ENCODE results near the gene ACTL10. TPM values are rescaled to one million over a fixed set of nuclear protein-coding genes. Genes with fewer than 3 reads are reported as not detected.

Gene ACTL10
- total and polyA plus RNA-seq, 2 of the 4 experiments (the other 2 are of a cell fraction), result 0.18 to 0.43 TPM

DNA sequence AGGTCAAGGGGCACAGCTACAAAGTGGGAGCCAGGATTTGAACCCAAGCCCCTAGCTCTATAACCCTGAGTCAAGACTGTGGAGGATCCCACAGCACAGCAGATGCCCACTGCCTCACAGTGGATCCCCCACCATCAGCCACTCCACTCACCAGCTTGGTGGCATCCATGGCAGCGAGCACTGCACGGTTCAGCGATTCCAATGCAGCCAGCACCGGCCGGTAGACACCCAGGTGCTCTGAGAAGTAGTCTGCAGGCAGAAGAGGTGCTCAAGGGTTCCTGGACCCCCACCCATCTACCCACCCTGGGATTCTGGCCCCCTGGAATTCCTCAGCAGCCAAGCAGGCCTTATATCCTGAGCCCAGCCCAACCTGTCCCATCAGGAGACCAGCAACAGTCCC, 2.5 kb downstream of the ACTL10 start:
- Histone ChIP-seq H3K9me1 (ENCODE audit: insufficient read depth, low read length) (peaks cover 24% of the 10 kb centered on the region), H3K9ac (ENCODE audit: low read depth, low read length) (no peak overlapping the region), H2BK5ac (ENCODE audit: low read depth, low read length, poor library complexity, severe bottlenecking) (no peak overlapping the region), H4K91ac (ENCODE audit: insufficient read depth, low read depth, low read length) (no peak overlapping the region), H3K4me2 (ENCODE audit: low read depth, low read length) (no peak overlapping the region), H4K5ac (ENCODE audit: low read depth, low read length) (no peak overlapping the region), H3K36me3 (ENCODE audit: control insufficient read depth, insufficient read depth, low read length) (peaks cover 13% of the 10 kb centered on the region), H4K20me1 (ENCODE audit: insufficient read depth, low read length) (peaks cover 22% of the 10 kb centered on the region; the same call in 1 of the 2 replicates), H2AK9ac (replicated peaks; ENCODE audit: low read depth, low read length, poor library complexity) (no peak overlapping the region), H3K4me3 (ENCODE audit: insufficient read depth, low read depth, low read length) (no peak overlapping the region), H3K56ac (ENCODE audit: extremely low read depth, insufficient read depth, low read length) (no peak overlapping the region), H3K18ac (ENCODE audit: low read depth, low read length) (no peak overlapping the region), H3K23ac (ENCODE audit: low read depth, low read length) (no peak overlapping the region), H3K27ac (ENCODE audit: insufficient read depth, low read length) (no peak overlapping the region), H3K14ac (replicated peaks; ENCODE audit: low read depth, low read length) (no peak overlapping the region), H2BK120ac (ENCODE audit: low read depth, low read length) (no peak overlapping the region), H2BK20ac (ENCODE audit: low read depth, low read length) (no peak overlapping the region), H3K4ac (ENCODE audit: low read depth, low read length) (no peak overlapping the region), H2AK5ac (ENCODE audit: low read depth, low read length) (no peak overlapping the region), H3K9me3 (ENCODE audit: control insufficient read depth, insufficient read depth, low read length) (no peaks in the 10 kb centered on the region), H3K79me1 (ENCODE audit: low read depth in 1 of 2, low read length in 2 of 2) (peaks cover 12 to 72% of the 10 kb centered on the region in 2 experiments; a peak in 3 of 4 replicates), H3K27me3 (ENCODE audit: control insufficient read depth, insufficient read depth, low read length) (no peaks in the 10 kb centered on the region), H2AFZ (replicated peaks; ENCODE audit: low read length, poor library complexity) (no peak overlapping the region), H3K4me1 (ENCODE audit: control insufficient read depth, insufficient read depth, low read length) (peaks cover 23% of the 10 kb centered on the region), H4K8ac (ENCODE audit: low read depth in 2 of 2, low read length in 2 of 2) (no peak overlapping the region), H2BK15ac (ENCODE audit: low read depth, low read length) (no peak overlapping the region)
- TF ChIP-seq CEBPB (IDR thresholded peaks at IDR 0.05; ENCODE audit: low read depth, low read length), result no peak
- TF ChIP-seq RAD21 (IDR thresholded peaks at IDR 0.05; ENCODE audit: low read length), result no peak
- WGBS, 2 experiments (ENCODE audit: extremely low coverage in 2 of 2, insufficient read length in 1 of 2), result no CpG with 5 or more reads among the region's 5 CpGs
- POLR2A ChIA-PET (ENCODE audit: unreplicated experiment), result no interaction called here
- intact Hi-C loops (cut with micrococcal nuclease), result loop anchor here (5.0 to 10.0 kb wide), 2 partner anchors 63 to 146 kb away; partner anchors contain the start of genes CHMP4B and ZNF341
- CTCF ChIA-PET, result interaction anchor here (0.6 kb wide), 1 partner anchor 50 kb away, joined by 5 read pairs; no protein-coding TSS in a partner anchor
- dilution Hi-C loops (cut with HindIII; ENCODE audit: low sequenced_read_pairs, unreplicated experiment), result no loop called here
- DNase-seq (no peak), ATAC-seq (ENCODE audit: low read depth) (no peak)
- in situ Hi-C loops (cut with MboI; ENCODE audit: low sequenced_read_pairs), result no loop called here
- no TSS peak for BruUV-seq (replicated peaks)
